KG1 (cell line): Measurements from ENCODE around the gene EIF5AL1.
"Not testable (repeated sequence)": the region's sequence is repeated elsewhere in the genome, so short reads cannot be mapped to it uniquely, and the experiment has no call there.

Experiments
- DNase-seq: peaks from one replicate; lab custom pipeline; 2025; lab: John Stamatoyannopoulos, UW

EIF5AL1 gene

DNA sequence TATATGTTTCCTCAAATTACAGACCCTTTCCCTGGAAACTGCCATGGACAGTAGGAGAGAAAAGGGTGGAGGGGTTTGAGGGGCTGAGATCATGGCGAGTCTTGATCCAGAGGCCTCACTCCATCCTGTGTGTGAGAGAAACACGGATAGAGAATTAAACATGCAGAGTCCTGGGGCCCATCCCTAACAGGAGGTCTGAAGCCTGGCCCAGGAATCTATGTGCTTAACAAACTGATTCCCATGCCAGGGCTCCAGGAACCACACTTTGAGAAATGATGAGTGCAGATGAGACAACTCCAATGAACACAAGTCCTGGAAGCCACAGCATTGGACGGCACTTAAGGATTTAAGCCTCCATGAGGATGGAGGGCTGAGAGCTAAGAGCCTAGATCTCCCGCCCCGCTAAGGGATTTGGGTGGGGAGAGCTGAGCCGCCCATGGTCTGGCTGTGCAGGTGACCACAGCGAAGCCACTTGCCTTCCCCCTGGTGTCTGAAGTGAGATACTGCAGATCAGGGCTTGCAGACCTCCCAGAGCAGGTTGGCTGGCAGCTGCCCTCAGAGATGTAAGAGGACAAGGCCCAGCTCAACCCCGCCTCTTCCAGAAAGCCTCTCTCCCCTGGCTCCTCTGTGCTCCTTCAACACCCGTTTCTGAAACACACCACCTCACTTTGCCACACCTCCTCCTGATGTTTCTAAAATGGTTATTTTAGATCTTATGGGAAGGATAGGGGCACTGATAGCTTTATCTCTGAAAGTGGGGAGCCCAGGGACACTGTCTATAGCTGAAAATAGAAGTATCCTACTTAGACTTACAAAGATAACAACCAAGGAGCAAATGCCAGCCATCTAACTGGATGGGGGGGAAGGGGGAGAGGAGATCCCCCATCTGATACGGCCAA lies 24.8 kb upstream of the EIF5AL1 start:
- no peak for DNase-seq

- DNase-seq = no peak
These were observed 24.0 kb upstream of the EIF5AL1 start for GRCh38 chr10:79488336-79488735.

DNA sequence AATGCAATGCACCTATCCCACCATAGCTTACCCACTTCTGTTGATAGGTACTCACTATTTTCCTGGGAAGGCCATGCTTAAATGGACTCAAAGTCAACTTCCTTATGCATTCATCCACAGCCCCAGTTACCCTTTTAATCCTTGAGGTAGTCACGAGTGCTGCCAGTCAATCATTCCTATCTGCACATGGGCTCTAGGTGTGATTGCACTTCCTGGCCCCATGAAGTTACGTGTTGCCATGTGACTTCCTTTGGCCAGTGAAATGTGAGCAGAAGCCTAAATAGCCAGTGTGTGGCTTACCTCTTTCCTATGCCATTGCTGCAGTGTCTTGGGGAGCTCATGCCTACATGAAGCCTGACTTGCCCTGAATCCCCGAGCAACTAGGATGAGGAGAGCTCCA lies 23.5 kb upstream of the EIF5AL1 start:
- no peak for DNase-seq

- no peak for DNase-seq
These were observed 21.8 kb upstream of the EIF5AL1 start for GRCh38 chr10:79490400-79491142.

- DNase-seq = no peak
These were observed 21.0 kb upstream of the EIF5AL1 start for GRCh38 chr10:79491143-79491835.

- DNase-seq = no peak
These were observed 20.1 kb upstream of the EIF5AL1 start for GRCh38 chr10:79492256-79492655.

DNA sequence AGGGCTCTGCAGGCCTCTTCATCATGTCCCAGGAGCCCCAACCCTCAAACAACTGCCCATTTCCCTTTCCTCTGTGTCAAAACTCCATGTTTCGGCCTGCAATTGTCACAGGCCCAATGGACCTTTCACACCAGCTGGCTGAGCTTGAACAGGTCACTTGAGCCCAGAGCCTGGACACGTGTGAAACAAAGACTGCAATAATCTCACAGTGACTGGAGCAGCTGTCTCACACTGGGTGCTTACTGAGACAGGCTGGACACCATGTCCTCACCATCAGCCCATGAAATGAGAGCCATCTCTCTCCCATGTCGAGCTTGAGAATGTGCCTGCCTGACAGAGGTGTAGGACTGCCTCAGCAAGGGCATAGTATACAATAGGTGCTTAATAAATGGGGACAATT lies 19.5 kb upstream of the EIF5AL1 start:
- no peak for DNase-seq

DNA sequence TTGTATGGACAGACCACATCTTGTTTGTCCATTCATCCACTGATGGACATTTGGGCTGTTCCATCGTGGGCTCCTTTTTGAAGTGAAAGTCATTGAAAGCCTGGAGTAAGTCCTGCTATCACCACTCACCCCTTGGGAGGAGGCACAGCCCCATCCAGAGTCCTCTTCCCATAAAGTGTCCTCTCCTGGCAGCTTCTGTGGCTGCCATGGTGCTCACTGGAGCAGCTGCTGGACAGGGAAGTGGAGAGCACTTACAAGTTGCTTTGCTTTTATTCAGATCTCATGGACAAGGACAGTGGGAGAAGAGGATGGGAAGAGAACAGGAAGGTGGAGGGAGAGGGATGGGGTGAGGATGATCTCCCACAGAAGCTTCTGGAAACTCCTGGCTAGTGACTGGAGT lies 18.5 kb upstream of the EIF5AL1 start:
- DNase-seq = no peak

- no peak for DNase-seq
These were observed 17.2 kb upstream of the EIF5AL1 start for GRCh38 chr10:79494871-79495705.

DNA sequence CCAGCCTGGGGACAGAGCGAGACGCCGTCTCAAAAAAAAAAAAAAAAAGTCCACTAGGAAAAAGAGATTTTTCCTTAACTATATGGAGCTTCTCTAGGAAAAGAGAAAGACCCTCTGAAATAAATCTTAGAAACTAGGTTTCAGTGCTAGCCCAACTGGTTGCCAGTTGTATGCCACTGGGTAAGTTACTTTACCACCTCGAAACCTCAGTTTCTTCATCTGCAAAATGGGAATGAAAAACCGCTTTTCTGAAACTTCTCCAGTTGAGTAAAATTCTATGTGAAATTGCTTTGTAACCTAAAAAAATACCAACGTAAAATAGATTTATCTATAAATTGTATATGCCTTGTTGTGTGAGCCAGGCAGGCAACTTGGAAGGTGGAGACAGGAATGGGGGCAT lies 16.5 kb upstream of the EIF5AL1 start:
- no peak for DNase-seq

GRCh38 chr10:79496896-79497295 lies 15.4 kb upstream of the EIF5AL1 start:
- DNase-seq = no peak

GRCh38 chr10:79498291-79498829 lies 14.0 kb upstream of the EIF5AL1 start:
- DNase-seq = no peak

- no peak for DNase-seq
These were observed 9.6 kb upstream of the EIF5AL1 start for GRCh38 chr10:79502561-79503309.

GRCh38 chr10:79503787-79504186 lies 8.5 kb upstream of the EIF5AL1 start:
- not testable (repeated sequence) for DNase-seq

DNA sequence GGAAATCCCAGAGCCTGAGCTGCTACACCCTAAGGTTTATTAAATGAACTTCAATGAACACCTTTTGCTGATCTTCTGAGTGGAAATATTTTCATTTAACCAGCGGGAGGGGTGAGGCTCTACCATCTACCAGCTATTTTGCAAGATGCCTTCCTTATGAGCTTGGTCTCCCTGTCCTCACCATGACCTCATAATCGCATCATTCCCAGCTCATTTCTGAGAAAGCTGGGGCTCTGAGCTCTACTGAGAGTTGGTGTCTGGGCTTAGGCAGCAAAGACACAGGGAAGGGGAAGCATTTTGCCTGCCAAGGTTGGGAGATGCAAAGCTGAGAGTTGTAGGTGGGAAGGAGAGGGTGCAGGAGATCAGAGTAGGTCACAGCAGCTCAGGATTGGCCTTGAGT lies 7.8 kb upstream of the EIF5AL1 start:
- DNase-seq = not testable (repeated sequence)

DNA sequence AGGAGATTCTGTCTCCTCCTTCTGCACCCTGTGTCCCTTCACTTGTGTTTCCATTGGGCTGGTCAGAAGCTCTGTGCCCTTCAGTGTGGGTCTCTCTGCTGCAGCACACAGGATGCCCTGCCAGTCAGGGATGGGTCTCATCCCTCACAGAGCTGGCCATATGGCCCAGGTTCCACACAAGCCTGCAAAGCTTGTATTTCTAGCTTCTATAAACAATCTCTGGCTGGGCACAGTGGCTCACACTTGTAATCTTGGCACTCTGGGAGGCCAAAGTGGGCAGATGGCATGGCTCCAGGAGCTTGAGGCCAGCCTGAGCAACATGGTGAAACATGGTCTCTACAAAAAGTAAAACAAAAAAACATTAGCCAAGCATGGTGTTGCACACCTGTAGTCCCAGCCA lies 7.0 kb upstream of the EIF5AL1 start:
- DNase-seq = not testable (repeated sequence)

GRCh38 chr10:79505829-79506228 lies 6.5 kb upstream of the EIF5AL1 start:
- DNase-seq = no peak

DNA sequence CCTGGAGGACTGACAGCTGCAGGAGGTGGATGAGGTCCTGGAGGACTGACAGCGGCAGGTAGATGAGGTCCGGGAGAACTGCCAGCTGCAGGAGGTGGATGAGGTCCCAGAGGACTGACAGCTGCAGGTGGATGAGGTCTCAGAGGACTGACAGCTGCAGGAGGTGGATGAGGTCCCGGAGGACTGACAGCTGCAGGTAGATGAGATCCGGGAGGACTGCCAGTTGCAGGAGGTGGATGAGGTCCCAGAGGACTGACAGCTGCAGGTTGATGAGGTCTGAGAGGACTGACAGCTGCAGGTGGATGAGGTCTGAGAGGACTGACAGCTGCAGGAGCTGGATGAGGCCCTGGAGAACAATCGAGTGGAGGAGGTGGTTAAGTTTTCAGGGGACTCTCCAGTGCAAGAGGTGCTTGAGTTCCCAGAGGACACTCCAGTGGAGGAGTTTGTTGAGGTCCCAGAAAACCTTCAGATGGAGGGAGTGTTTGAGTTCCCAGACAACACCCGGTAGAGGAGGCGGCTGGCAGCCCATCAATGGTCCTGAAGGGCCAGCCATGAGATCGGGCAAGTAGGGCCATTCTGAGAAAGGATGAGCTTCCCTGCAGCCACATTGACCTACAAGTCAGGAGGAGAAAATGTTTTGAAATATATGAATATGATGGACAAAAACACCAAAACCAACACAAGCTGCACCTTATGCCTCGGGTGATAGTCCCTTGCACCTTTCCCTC lies 4.7 kb upstream of the EIF5AL1 start:
- no peak for DNase-seq

DNA sequence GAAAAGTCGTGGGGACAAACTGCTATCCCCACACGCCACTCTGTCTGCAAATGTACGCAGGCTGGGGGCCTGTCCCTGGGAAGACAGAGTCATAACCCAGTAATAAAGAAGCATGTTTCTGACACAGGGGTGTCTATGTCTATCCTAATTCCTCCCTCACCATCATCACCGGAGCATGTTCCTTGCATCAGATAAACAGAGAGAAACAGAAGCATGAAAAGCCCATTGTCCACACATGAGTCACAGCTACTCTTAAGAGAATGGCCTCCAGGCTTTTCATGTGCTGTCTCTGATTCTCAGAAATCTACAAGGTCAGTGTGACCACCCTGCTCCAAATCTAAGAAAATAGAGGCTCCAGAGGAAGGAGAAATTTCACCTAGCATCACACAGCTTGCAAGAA lies 4.1 kb upstream of the EIF5AL1 start:
- not testable (repeated sequence) for DNase-seq
